ENCODE results near the gene C1RL. TPM values are rescaled to one million over a fixed set of nuclear protein-coding genes. Genes with fewer than 3 reads are reported as not detected.

C1RL gene
- total and polyA plus RNA-seq, 5 donors from 2014 or later = 6.0 to 21.0 (median 8.0) TPM

DNA sequence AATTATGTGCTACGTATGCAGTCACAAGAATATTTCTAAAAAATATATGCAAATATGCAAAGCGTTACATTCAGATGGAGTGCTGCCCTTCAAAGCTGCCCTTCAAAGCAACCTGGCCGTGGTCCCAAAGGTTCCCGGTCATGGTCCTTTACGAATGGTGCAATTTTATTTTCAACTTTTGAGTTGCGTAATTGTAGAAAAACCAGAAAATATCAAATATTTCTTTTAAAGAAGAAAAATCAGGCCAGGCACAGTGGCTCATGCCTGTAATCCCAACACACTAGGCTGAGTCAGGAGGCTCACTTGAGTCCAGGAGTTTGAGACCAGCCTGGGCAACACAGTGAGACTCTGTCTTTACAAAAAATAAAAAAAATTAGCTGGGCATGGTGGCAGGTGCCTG, 42.5 kb upstream of the C1RL start:
- ATAC-seq (ENCODE audit: low read depth in 2 of 2) = no peak
- Histone ChIP-seq H3K36me3 (ENCODE audit: control insufficient read depth, insufficient read depth, low read length) (peaks cover 64% of the 10 kb centered on the region), H3K9me3 (ENCODE audit: control insufficient read depth in 2 of 2, low read length in 2 of 2) (no peaks in the 10 kb centered on the region), H3K27ac (ENCODE audit: insufficient read depth, low read length, poor library complexity, severe bottlenecking) (no peak overlapping the region), H3K27me3 (ENCODE audit: control insufficient read depth, insufficient read depth, low read length) (no peaks in the 10 kb centered on the region), H3K4me3 (ENCODE audit: low read depth, low read length) (no peak overlapping the region), H3K4me1 (ENCODE audit: control insufficient read depth, insufficient read depth, low read length, poor library complexity, severe bottlenecking) (no peaks in the 10 kb centered on the region)
- Mint-ChIP-seq H3K27me3 (no peaks in the 10 kb centered on the region), H3K9me3 (no peaks in the 10 kb centered on the region), H3K36me3 (peaks cover 40% of the 10 kb centered on the region), H3K4me3 (no peak overlapping the region), H3K4me1 (peaks cover 0 to 4% (median under 1%) of the 10 kb centered on the region in 4 donors), H3K27ac (no peak overlapping the region)
- no peak for DNase-seq

DNA sequence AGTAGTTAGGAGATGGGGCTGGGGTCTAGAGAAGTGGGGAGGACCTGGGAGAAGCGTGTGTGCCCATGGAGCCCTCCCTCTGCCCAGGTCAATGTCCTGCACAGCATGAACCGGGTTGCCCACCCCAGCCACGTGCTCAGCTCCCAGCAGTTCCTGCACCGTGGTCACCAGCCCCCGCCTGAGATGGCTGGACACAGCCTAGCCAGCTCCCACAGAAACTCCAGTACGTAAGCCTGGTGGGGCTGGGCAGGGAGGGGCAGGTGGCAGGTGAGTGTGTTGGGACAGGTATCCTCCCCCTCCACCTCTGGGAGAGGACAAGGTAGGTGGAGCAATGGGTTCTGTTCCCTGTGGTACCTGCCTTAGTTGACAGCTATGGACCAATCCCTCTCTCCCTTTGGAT, 41.8 kb upstream of the C1RL start:
- peaks cover 0 to 4% (median 1%) of the 10 kb centered on the region in 4 donors for H3K4me1 Mint-ChIP-seq
- H3K4me3 Mint-ChIP-seq = no peak overlapping the region
- H3K27ac Mint-ChIP-seq = no peak overlapping the region
- no peak for ATAC-seq (ENCODE audit: low read depth in 2 of 2)
- H3K4me3 ChIP-seq (ENCODE audit: low read depth, low read length) = no peak overlapping the region
- H3K27me3 Mint-ChIP-seq = no peaks in the 10 kb centered on the region
- H3K27me3 ChIP-seq (ENCODE audit: control insufficient read depth, insufficient read depth, low read length) = no peaks in the 10 kb centered on the region
- no peaks in the 10 kb centered on the region for H3K9me3 ChIP-seq (ENCODE audit: control insufficient read depth in 2 of 2, low read length in 2 of 2)
- H3K9me3 Mint-ChIP-seq = no peaks in the 10 kb centered on the region
- DNase-seq = no peak
- H3K36me3 Mint-ChIP-seq = peaks cover 46% of the 10 kb centered on the region
- H3K4me1 ChIP-seq (ENCODE audit: control insufficient read depth, insufficient read depth, low read length, poor library complexity, severe bottlenecking) = no peaks in the 10 kb centered on the region
- no peak overlapping the region for H3K27ac ChIP-seq (ENCODE audit: insufficient read depth, low read length, poor library complexity, severe bottlenecking)
- peaks cover 69% of the 10 kb centered on the region for H3K36me3 ChIP-seq (ENCODE audit: control insufficient read depth, insufficient read depth, low read length)

DNA sequence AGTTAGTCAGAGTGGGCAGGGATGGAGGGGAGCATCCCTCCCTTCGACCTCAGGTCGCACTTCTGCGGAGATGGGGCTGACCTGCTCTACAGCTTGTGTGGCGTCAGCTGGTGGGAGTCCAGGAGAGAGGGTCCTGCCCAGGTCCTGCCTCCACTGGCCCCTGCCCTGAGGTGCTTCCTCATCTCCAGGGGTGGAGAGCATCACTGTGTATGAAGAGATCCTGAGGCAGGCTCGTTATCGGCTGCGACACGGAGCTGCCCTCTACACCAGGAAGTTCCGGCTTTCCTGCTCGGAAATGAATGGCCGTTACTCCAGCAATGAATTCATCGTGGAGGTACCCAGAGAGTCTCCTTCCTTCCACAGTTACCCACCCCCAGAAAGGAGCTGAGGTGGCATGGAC, 41.3 kb upstream of the C1RL start:
- H3K27ac Mint-ChIP-seq = no peak overlapping the region
- H3K4me1 Mint-ChIP-seq = peaks cover 0 to 4% (median 2%) of the 10 kb centered on the region in 4 donors
- H3K36me3 Mint-ChIP-seq = peaks cover 49% of the 10 kb centered on the region

DNA sequence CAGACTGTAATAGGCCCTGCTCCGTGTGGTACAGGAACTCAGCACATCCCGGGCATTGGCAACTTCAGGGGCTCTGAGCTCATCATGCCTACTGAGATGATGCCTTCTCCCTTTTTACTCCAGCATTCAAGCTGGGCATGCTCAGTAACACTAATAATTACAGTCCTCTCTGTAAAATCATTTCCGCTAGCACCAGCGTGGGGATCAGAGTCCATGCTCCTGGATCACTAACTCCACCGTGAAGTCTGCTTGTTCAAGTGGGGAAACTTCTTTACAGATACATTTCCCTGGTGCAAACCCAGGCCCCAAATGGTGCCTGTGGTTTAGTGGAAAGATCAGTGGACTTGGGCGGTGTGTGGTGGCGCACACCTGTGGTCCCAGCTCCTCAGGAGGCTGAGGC, 37.9 kb upstream of the C1RL start:
- peaks cover 51% of the 10 kb centered on the region for H3K36me3 ChIP-seq (ENCODE audit: control insufficient read depth, insufficient read depth, low read length)
- no peaks in the 10 kb centered on the region for H3K27me3 ChIP-seq (ENCODE audit: control insufficient read depth, insufficient read depth, low read length)
- DNase-seq (no peak), ATAC-seq (ENCODE audit: low read depth in 2 of 2) (no peak)
- H3K9me3 ChIP-seq (ENCODE audit: control insufficient read depth in 2 of 2, low read length in 2 of 2) = no peaks in the 10 kb centered on the region
- H3K27me3 Mint-ChIP-seq = no peaks in the 10 kb centered on the region
- peaks cover 38% of the 10 kb centered on the region for H3K36me3 Mint-ChIP-seq
- H3K4me1 ChIP-seq (ENCODE audit: control insufficient read depth, insufficient read depth, low read length, poor library complexity, severe bottlenecking) = no peaks in the 10 kb centered on the region
- H3K9me3 Mint-ChIP-seq = no peaks in the 10 kb centered on the region
- H3K27ac ChIP-seq (ENCODE audit: insufficient read depth, low read length, poor library complexity, severe bottlenecking) = no peak overlapping the region
- H3K4me1 Mint-ChIP-seq = peaks cover 0 to 3% (median under 1%) of the 10 kb centered on the region in 4 donors
- H3K4me3 Mint-ChIP-seq = no peak overlapping the region
- H3K4me3 ChIP-seq (ENCODE audit: low read depth, low read length) = no peak overlapping the region
- H3K27ac Mint-ChIP-seq = no peak overlapping the region

More for the DNA sequence above, 41.3 kb upstream of the C1RL start:
- H3K27ac ChIP-seq (ENCODE audit: insufficient read depth, low read length, poor library complexity, severe bottlenecking) = no peak overlapping the region
- Mint-ChIP-seq H3K27me3 (no peaks in the 10 kb centered on the region), H3K4me3 (no peak overlapping the region), H3K9me3 (no peaks in the 10 kb centered on the region)
- no peaks in the 10 kb centered on the region for H3K4me1 ChIP-seq (ENCODE audit: control insufficient read depth, insufficient read depth, low read length, poor library complexity, severe bottlenecking)
- ATAC-seq (ENCODE audit: low read depth in 2 of 2) (no peak), DNase-seq (no peak)
- H3K27me3 ChIP-seq (ENCODE audit: control insufficient read depth, insufficient read depth, low read length) = no peaks in the 10 kb centered on the region
- no peak overlapping the region for H3K4me3 ChIP-seq (ENCODE audit: low read depth, low read length)
- peaks cover 67% of the 10 kb centered on the region for H3K36me3 ChIP-seq (ENCODE audit: control insufficient read depth, insufficient read depth, low read length)
- H3K9me3 ChIP-seq (ENCODE audit: control insufficient read depth in 2 of 2, low read length in 2 of 2) = no peaks in the 10 kb centered on the region

DNA sequence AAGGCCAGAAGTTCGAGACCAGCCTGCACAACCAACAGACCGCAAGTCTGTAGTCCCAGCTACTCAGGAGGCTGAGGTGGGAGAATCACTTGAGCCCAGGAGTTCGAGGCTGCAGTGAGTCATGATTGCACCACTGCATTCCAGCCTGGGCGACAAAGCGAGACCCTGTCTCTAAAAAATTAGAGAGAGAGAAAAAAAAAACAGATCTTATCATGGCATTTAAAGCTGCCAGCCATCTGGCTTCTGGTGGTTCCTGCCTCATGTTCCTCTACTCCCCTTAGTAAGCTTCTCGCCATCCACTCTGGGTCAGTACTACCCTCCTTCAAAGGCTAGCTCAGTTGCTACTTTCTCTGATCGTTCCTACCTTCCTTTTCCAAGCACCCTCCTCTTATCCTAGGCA, 37.2 kb upstream of the C1RL start:
- no peaks in the 10 kb centered on the region for H3K9me3 Mint-ChIP-seq
- Histone ChIP-seq H3K4me3 (ENCODE audit: low read depth, low read length) (no peak overlapping the region), H3K4me1 (ENCODE audit: control insufficient read depth, insufficient read depth, low read length, poor library complexity, severe bottlenecking) (no peaks in the 10 kb centered on the region), H3K36me3 (ENCODE audit: control insufficient read depth, insufficient read depth, low read length) (peaks cover 45% of the 10 kb centered on the region), H3K9me3 (ENCODE audit: control insufficient read depth in 2 of 2, low read length in 2 of 2) (no peaks in the 10 kb centered on the region), H3K27ac (ENCODE audit: insufficient read depth, low read length, poor library complexity, severe bottlenecking) (no peak overlapping the region), H3K27me3 (ENCODE audit: control insufficient read depth, insufficient read depth, low read length) (no peaks in the 10 kb centered on the region)
- H3K27ac Mint-ChIP-seq = peak overlapping the region in 2 of 3 donors; percentile 20 to 48
- no peaks in the 10 kb centered on the region for H3K27me3 Mint-ChIP-seq
- peaks cover 0 to 3% (median under 1%) of the 10 kb centered on the region in 4 donors for H3K4me1 Mint-ChIP-seq
- DNase-seq (no peak), ATAC-seq (ENCODE audit: low read depth in 2 of 2) (no peak)
- H3K4me3 Mint-ChIP-seq = no peak overlapping the region
- H3K36me3 Mint-ChIP-seq = peaks cover 43% of the 10 kb centered on the region

DNA sequence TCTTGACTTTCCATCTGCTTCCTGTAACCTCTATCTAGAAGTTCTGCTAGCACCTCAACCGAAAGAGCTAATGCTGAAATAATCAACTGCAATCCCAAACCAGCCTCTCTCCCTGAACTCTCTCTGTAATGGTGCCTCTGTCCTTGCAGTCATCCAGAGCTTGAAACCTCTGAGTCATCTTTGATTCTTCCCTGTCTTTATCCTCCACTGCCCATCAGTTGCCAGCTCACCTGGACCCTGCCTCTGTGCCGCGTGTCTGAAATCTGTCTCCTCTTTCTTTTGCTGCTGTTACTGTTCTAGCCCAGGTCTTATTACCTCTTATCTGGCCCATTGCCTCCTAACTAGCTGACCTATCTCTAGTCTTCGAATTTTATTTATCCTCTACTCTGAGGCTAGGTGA, 36.7 kb upstream of the C1RL start:
- H3K4me1 Mint-ChIP-seq = peaks cover 0 to 3% (median under 1%) of the 10 kb centered on the region in 4 donors
- DNase-seq (no peak), ATAC-seq (ENCODE audit: low read depth in 2 of 2) (no peak)
- Histone ChIP-seq H3K9me3 (ENCODE audit: control insufficient read depth in 2 of 2, low read length in 2 of 2) (no peaks in the 10 kb centered on the region), H3K27me3 (ENCODE audit: control insufficient read depth, insufficient read depth, low read length) (no peaks in the 10 kb centered on the region), H3K4me1 (ENCODE audit: control insufficient read depth, insufficient read depth, low read length, poor library complexity, severe bottlenecking) (no peaks in the 10 kb centered on the region), H3K36me3 (ENCODE audit: control insufficient read depth, insufficient read depth, low read length) (peaks cover 40% of the 10 kb centered on the region), H3K27ac (ENCODE audit: insufficient read depth, low read length, poor library complexity, severe bottlenecking) (no peak overlapping the region), H3K4me3 (ENCODE audit: low read depth, low read length) (no peak overlapping the region)
- peaks cover 43% of the 10 kb centered on the region for H3K36me3 Mint-ChIP-seq
- no peaks in the 10 kb centered on the region for H3K27me3 Mint-ChIP-seq
- H3K27ac Mint-ChIP-seq = peak overlapping the region in 2 of 3 donors; percentile 20 to 48
- no peak overlapping the region for H3K4me3 Mint-ChIP-seq
- H3K9me3 Mint-ChIP-seq = no peaks in the 10 kb centered on the region

DNA sequence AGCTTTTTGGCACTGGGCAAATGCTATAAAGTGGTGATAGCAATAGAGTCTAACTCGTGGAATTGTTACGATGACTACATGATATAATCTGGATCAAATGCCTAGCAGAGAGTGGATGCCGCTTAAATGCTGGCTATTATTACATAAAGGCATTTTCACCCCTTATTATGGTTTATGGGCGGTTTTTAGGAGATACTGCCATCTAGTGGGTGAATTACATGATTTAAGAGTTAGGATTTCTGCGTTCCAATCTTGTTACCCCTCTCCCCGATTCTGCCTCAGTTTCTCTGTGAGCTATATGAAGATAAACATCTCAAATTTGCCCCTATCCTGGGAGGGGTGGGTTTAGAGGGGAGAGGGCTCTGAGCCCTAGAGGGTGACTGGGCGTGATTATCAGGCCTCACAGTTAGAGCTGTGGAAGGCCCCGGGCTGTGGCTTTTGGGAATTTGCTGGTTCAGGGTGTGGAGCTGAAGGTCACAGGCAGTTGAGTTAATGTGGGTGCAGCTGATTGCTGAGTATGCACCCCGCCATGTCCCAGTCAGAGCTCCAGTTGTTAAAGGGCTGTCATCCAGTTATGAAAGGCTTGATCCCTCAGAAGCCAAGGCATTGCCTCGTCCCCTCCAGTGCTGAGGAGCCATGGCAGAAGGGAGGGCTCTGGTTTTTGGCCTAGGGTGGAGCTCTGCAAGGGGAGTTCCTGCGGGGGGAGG, 35.6 kb upstream of the C1RL start:
- Mint-ChIP-seq H3K27me3 (no peaks in the 10 kb centered on the region), H3K4me1 (peaks cover 0 to 3% (median under 1%) of the 10 kb centered on the region in 4 donors), H3K9me3 (no peaks in the 10 kb centered on the region), H3K4me3 (no peak overlapping the region), H3K27ac (no peak overlapping the region), H3K36me3 (peaks cover 44% of the 10 kb centered on the region)
- Histone ChIP-seq H3K4me3 (ENCODE audit: low read depth, low read length) (no peak overlapping the region), H3K36me3 (ENCODE audit: control insufficient read depth, insufficient read depth, low read length) (peaks cover 33% of the 10 kb centered on the region), H3K27me3 (ENCODE audit: control insufficient read depth, insufficient read depth, low read length) (no peaks in the 10 kb centered on the region), H3K4me1 (ENCODE audit: control insufficient read depth, insufficient read depth, low read length, poor library complexity, severe bottlenecking) (no peaks in the 10 kb centered on the region), H3K9me3 (ENCODE audit: control insufficient read depth in 2 of 2, low read length in 2 of 2) (no peaks in the 10 kb centered on the region), H3K27ac (ENCODE audit: insufficient read depth, low read length, poor library complexity, severe bottlenecking) (no peak overlapping the region)
- ATAC-seq (ENCODE audit: low read depth in 2 of 2) = no peak
- DNase-seq = peak in 2 of 3 donors; percentile 27 to 54

DNA sequence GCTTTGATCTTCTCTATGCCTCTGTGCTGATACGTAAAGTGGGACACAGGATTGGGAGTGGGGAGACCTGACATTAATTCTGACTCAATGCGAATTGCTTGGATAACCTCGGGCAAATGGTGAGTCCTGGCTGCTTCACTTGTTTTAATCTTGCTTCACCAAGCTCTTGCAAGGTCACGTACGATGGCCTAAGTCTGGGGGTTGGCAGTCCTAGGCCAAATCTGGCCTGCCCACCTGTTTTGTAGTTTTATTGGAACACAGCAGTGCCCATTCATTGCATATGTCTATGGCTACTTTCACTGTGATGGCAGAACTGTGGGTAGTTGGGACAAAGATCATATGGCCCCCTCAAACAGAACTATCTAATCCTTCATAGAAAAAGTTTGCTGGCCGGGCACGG, 34.5 kb upstream of the C1RL start:
- Mint-ChIP-seq H3K27me3 (no peaks in the 10 kb centered on the region), H3K27ac (no peak overlapping the region), H3K4me3 (no peak overlapping the region), H3K36me3 (peaks cover 47% of the 10 kb centered on the region), H3K9me3 (no peaks in the 10 kb centered on the region), H3K4me1 (peaks cover 0 to 6% (median under 1%) of the 10 kb centered on the region in 4 donors)
- DNase-seq (no peak), ATAC-seq (ENCODE audit: low read depth in 2 of 2) (no peak)
- H3K4me3 ChIP-seq (ENCODE audit: low read depth, low read length) = no peak overlapping the region
- peaks cover 28% of the 10 kb centered on the region for H3K36me3 ChIP-seq (ENCODE audit: control insufficient read depth, insufficient read depth, low read length)
- no peaks in the 10 kb centered on the region for H3K9me3 ChIP-seq (ENCODE audit: control insufficient read depth in 2 of 2, low read length in 2 of 2)
- no peak overlapping the region for H3K27ac ChIP-seq (ENCODE audit: insufficient read depth, low read length, poor library complexity, severe bottlenecking)
- H3K27me3 ChIP-seq (ENCODE audit: control insufficient read depth, insufficient read depth, low read length) = no peaks in the 10 kb centered on the region
- no peaks in the 10 kb centered on the region for H3K4me1 ChIP-seq (ENCODE audit: control insufficient read depth, insufficient read depth, low read length, poor library complexity, severe bottlenecking)
